ENCODE data around the gene CASR.
"Not testable (repeated sequence)": the region's sequence is repeated elsewhere in the genome, so short reads cannot be mapped to it uniquely, and the experiment has no call there.

CASR gene
- 0 to 0.42 (median 0.07) reads per million in 18 experiments for total RNA-seq

DNA sequence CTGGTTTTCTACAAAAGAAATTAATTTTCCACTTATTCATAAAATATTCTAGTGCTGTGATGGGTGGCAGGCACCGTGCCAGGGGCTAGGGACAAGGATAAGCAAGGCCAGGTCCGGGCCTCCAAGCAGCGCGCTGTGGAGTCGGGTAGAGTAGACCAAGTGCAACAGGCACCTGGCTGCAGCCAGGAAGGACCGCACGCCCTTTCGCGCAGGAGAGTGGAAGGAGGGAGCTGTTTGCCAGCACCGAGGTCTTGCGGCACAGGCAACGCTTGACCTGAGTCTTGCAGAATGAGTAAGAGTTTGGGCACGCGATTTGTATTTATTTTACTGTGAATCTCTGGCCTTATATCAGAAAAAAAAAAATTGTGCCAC, at the start of gene CASR:
CASR (plus strand) TSS at position 148 of the 372 bp plus-strand sequence. CDS start 70,522 bp downstream, outside the sequence.
- DNase-seq, result no peak

- peak; percentile 9 to 24 for DNase-seq
These were observed 37.0 kb upstream of the CASR start for GRCh38 chr3:122146466-122146865.

DNA sequence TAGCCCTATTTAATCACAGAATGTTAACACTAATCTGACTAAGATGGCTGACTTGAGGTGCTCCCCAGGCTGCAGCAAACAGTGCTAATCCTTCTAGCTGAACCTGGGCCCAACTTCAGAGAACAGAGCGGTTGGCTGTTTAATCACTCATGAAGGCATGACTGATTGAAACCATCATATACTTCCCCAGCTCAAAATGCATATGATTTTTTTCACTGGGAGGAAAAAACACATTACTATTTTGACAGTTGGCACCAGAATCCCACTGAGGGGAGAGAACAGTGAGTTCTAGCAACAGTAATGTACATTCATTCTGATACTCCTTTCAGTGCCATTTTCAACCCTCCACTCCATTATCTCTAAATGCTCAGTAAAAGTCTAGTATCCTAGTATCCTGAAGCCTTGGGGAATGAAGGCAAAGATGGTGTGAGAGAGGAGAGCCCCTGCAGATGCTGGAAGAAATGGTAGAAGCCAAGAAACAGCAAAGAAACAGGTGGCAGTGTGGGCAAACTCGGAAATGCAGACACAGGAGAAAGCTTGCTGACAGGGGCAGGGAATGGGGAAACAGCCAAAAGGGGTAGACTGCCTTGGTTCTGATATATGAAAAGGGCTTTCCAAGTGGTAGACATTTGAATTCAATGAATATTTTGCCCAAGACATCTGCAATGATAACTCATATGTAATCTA, 34.4 kb upstream of the CASR start:
- DNase-seq, result no peak

DNA sequence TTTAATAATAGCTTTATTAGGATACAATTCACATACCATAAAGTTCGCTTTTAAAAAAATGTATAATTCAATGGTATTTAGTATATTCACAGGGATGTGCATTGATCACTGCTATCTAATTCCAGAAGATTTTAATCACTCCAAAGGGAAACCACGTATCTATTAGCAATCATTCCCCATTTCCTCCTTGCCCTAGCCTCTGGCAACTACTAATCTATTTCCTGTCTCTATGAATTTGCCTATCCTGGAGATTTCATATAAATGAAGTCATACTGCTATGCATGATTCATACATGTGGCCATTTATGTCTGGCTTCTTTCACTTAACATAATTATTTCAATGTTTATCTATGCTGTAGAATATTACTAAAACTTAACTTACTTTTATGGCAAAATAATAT, 32.0 kb upstream of the CASR start:
- no peak for DNase-seq

GRCh38 chr3:122164983-122165382, 18.5 kb upstream of the CASR start:
- DNase-seq, result not testable (repeated sequence)

- DNase-seq, result peak; percentile 25 to 50
These were observed 15.8 kb upstream of the CASR start for GRCh38 chr3:122167630-122168029.

- DNase-seq, result no peak
These were observed 15.4 kb upstream of the CASR start for GRCh38 chr3:122168044-122168443.

DNA sequence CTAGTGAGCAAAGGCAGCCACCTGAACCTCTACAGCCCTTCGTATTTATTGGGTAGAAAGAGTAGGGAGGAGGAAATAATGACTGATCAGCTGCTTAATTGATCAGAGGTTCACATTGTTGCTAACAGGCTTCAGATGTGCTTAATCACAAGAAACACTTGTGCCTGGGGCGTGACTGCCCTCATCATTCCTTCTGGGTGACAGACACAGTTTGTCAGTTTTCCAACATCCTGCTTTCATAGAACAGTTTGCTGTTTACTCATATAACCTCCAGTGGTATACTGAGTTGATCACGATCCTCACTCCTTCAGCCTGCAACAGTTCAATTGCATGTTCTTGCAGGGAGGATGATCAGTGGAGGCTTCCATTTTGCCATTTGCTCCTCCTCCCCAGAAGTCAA, 13.6 kb upstream of the CASR start:
- DNase-seq, result no peak

- DNase-seq, result peak; percentile 7 to 17
These were observed 12.1 kb upstream of the CASR start for GRCh38 chr3:122171361-122171760.

DNA sequence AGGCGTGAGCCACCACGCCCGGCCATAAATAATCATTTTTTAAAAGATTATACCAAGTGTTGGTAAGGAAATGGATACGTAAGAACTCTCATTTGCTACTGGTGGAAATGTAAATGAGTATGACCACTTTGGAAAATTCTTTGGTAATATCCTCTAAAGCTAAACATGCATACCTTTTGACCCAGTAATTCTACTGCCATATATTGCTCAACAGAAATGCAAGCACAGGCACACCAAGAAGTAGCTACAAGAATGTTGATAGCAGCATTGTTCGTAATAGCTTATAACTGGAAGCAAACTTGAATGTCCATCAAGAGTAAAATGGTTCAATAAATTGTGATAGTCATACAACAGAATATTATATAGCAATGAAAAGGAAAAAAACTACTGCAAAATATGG, 4.8 kb upstream of the CASR start:
- no peak for DNase-seq

DNA sequence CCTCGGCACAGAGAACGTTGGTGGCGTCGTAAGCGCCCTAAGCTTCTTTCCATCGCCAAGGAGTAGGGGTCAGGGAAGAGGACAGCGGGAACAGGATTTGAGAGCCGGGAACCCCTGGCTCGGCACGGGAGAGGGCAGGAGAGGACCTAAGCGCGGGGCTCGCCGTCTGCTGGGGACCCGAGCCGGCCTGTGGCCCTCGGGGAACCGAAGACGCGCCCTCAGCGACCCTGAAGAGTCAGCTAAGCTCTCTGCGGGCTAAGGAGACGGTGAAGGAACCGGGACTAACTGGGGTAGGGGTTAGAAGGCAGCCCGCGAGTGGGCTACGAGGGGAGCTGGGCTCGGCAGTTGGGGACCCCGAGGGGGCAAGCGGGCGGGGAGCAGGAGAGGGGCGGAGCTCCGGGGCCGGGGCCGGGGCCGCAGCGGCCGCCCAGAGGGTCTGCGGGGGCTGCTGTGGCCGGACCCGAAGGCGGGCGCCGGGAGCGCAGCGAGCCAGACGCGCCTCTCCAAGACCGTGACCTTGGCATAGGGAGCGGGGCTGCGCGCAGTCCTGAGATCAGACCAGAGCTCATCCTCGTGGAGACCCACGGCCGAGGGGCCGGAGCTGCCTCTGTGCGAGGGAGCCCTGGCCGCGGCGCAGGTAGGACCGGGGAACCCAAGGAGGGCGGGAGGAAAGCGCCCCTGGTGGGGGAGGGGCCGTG, 574 bp downstream of the CASR start:
- no peak for DNase-seq

DNA sequence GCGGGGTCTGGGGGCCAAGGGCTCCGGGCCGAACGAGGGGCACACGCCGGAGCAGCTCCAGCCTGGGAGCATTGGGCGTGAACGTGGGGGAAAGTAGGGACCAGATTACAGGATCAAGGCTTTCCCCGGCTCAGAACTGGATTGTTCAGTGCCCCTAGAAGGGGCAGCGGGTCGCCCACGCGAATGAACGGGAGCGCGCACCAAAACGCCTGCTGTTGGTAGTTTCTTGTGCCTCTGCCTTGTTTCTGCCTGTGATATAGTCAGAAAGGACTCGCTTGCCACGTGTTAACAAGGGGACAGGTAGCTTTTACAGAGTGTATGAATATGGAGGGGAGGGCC, 1.1 kb downstream of the CASR start:
- no peak for DNase-seq

- DNase-seq, result no peak
These were observed 2.9 kb downstream of the CASR start for GRCh38 chr3:122186372-122186771.

DNA sequence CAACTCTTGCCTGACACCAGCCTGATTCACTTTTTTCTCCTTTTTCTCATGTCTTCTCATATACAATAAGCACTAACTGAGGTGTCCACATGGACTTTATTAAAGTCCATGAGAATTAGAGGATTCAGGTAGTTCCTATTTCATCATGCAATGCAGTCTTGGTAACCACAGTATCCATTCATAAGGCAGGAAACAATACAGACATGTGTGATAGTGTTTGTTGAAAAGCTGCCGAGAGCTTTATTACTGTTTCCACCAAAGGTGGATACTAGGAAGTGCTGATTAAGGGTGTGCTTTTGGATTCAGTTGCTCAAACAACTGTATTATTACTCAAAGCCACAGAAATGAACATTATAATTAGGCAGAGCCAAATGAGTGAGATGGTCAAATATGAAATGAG, 5.3 kb downstream of the CASR start:
- no peak for DNase-seq

- DNase-seq, result no peak
These were observed 5.9 kb downstream of the CASR start for GRCh38 chr3:122189357-122189756.

DNA sequence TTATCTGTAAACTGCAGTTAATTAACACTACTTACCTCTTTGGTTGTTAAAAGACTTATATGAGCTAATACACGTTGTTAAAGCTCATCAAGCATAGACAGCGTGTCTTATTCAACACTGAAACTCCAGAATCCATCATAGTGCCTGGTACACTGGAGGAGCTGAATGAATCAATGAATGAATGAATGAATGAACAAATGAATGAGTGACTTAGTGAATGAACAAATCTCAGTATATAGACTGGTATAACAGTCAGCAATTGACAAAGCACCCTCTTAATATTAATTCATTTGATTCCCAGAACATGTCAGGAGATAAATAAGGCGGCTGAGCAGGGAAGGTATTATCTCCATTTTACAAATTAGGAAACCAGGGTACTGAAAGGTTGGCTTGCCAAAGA, 7.1 kb downstream of the CASR start:
- DNase-seq, result no peak

- DNase-seq, result no peak
These were observed 15.5 kb downstream of the CASR start for GRCh38 chr3:122198966-122199365.

DNA sequence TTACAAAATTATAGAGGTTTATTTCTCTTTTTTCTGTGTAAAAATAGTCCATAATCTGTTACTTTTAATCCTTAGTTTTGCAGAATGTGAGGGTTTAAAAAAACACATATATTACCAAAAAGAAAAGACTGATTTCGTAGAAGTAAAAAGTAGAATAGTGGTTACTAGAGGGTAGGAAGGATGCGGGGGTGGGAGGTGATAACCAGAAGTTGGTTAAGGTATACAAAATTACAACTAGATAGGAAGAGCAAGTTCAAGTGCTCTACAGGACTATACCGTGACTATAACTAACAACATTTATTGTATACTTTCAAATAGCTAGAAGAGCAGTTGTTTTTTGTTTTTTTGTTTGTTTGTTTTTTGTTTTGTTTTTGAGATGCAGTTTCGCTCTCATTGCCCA, 16.1 kb downstream of the CASR start:
- DNase-seq, result no peak

- no peak for DNase-seq
These were observed 17.2 kb downstream of the CASR start for GRCh38 chr3:122200661-122201060.

GRCh38 chr3:122201476-122201875, 18.0 kb downstream of the CASR start:
- DNase-seq, result not testable (repeated sequence)

DNA sequence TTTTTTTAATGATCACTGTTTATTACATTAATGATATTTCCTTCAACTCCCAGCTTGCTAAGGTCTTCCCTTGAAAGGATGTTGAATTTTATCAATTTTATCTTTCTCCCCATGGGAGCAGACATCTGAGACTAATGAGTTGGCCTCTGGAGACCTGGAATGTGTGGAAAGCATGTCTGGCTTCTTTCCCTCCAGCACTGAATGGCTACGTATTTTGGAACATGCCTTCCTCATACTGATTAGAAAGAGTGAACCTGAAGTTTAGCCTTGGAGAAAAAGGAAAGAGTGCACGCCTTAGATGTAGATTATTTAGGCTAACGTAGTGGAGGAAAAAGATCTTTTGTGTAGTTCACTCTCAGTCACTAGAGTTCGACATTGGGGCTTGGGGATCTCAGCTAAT, 25.1 kb downstream of the CASR start:
- DNase-seq, result no peak

- no peak for DNase-seq
These were observed 30.2 kb downstream of the CASR start for GRCh38 chr3:122213650-122214049.

GRCh38 chr3:122214711-122215110, 31.2 kb downstream of the CASR start:
- DNase-seq, result no peak

DNA sequence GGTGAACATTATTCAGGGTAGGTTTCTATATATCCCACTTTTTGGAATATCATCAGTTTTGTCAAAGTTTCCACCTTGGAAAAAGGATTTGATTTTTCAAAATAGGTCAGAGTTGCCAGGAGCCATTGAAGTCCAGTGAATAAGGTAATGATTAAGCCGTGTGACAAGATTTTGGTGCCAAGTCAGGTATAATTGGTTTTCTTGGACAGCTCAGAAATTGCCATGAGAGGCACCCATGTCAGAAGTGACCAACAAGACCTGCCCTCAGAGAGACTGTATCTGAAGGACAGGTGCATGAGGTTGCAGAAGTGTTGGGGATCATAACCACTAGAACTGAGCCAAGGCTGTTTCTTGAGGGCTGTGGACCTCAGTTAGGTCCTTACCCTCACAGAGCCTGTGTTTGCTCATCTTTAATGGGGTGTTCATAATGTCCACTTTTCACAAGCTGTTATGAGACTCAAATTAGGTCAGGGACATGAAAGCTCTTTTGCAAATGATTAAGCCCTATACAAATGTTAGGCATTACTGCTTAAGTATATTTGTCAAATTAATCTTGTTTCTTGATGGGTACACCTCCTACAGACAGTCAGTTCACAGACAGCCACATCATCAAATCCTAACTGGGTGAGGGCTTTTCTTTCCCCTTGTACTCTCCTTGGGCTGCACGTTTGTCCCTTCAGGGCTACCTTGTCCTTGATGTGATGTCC, 32.3 kb downstream of the CASR start:
- DNase-seq, result no peak
